HG02610 (cell line): ENCODE measurements around the gene MAD1L1.
A peak's percentile ranks its signal among the peaks of the same experiment; 100 is the strongest.

ENCODE experiments used
- ATAC-seq: cut with Tn5 transposase; IDR thresholded peaks from one replicate; pipeline ENCODE4 v1.9.1; 2021; ENCODE audit warnings: mild to moderate bottlenecking, moderate library complexity; ENCODE audit not compliant: unreplicated experiment

Gene MAD1L1

GRCh38 chr7:2049782-2050510 is 182.8 kb downstream of the MAD1L1 start:
- ATAC-seq, result no peak

- ATAC-seq, result no peak
Measured at GRCh38 chr7:2049111-2049781, 183.5 kb downstream of the MAD1L1 start.

- no peak for ATAC-seq
Measured at GRCh38 chr7:2048531-2048930, 184.2 kb downstream of the MAD1L1 start.

GRCh38 chr7:2048006-2048405 is 184.7 kb downstream of the MAD1L1 start:
- ATAC-seq, result no peak

GRCh38 chr7:2046581-2047565 is 185.9 kb downstream of the MAD1L1 start:
- no peak for ATAC-seq

DNA sequence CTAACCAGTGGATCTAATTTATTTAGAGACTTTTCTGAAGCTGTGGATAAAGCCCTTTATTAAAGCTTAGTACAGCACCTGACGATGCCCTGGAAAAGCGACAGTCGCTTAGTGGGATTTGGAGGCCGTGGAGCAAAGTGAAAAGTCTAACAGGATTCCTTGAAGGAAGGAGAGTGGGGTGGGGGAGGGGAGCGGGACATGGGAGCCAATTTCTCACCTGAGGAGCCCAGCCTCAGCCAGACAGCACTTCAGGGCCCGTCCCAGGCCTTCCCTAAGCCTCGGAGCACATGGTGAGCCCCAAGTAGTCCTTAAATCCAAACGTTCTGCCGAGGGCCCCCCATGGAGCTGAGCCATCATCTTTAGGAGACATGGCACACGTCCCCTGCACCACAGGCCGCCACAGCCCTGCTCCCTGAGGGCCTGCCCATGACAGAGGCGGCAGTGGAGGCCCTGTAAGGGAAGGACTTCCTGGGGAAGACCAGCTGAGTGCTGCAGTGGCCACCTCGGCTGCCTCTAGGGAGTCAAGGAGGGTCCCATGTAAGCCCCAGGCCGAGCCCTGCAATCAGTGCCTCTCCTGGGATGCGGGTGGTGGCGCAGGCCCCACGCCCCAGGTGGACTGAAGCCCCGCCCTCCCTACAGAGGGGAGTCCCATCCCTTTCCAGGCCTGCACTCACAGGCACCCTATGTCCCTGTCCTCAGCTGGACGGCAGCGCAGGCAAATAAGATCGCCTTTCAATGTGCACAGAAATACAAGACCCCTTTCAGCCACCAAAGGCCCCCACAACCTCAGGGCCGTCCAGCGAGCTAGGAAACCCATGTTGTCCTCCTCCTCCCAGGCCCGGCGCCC is 187.0 kb downstream of the MAD1L1 start:
- no peak for ATAC-seq

DNA sequence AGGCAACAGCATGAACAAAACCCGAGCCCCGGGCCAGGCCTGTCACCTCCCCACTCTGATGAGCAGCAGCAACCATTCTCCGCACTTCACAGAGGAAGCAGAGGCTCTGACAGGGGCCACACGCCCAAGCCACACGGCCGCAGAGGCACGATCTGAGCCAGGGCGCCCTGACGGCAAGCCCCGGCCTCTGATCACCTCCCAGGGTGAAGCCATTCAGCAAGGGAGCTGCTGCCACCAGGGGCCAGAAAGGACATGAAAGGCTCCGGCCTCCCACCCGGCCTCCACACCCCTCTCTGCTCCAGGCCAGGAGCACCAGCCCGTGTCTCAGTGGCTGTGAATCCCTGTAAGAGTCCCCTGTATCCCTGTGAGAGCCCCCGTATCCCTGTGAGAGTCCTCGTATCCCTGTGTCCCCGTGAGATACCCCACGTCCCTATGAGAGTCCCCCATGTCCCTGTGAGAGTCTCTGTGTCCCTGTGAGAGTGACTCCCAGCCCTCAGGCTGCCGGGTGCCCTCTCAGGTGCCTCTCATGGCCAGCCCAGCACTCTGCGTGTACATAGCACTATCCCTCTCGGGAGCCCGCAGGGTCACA is 187.8 kb downstream of the MAD1L1 start:
- ATAC-seq, result no peak

- ATAC-seq, result no peak
Measured at GRCh38 chr7:2044311-2044882, 188.3 kb downstream of the MAD1L1 start.

- ATAC-seq, result no peak
Measured at GRCh38 chr7:2043316-2044039, 189.3 kb downstream of the MAD1L1 start.

- ATAC-seq, result no peak
Measured at GRCh38 chr7:2042650-2043049, 190.1 kb downstream of the MAD1L1 start.

GRCh38 chr7:2041496-2042367 is 191.0 kb downstream of the MAD1L1 start:
- ATAC-seq, result no peak

- ATAC-seq, result no peak
Measured at GRCh38 chr7:2040893-2041270, 191.9 kb downstream of the MAD1L1 start.

DNA sequence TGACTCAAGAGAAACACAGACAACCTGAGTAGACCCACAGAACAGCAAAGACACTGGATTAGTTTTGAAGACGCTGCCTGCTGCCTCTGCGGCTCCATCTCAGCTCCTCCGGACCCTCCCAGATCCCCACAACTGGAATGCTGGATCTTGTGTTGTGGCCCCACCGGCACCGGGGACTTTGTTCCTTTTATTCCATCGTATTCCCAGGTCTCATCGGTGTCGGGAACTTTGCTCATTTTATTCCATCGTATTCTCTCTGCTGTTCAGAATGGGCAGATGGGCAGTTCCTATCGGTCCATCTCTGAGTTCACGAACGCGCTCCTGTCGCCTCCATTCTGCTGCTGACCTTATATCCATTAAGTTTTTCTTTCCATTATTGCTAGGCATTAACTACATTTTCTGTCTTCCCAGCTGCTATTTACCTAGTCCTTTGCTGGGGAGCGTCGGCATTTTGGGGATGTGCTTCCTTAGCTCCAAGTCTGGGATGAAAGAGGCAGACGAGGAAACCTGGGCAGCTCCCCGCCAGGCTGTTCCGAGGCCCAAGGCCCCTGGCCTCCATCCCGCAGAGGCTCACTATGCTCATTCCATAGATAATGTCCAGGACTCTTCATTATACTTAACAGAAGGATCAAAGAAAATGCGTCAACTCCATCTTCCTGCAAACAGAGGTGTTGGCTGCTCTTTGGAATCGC is 192.4 kb downstream of the MAD1L1 start:
- no peak for ATAC-seq

DNA sequence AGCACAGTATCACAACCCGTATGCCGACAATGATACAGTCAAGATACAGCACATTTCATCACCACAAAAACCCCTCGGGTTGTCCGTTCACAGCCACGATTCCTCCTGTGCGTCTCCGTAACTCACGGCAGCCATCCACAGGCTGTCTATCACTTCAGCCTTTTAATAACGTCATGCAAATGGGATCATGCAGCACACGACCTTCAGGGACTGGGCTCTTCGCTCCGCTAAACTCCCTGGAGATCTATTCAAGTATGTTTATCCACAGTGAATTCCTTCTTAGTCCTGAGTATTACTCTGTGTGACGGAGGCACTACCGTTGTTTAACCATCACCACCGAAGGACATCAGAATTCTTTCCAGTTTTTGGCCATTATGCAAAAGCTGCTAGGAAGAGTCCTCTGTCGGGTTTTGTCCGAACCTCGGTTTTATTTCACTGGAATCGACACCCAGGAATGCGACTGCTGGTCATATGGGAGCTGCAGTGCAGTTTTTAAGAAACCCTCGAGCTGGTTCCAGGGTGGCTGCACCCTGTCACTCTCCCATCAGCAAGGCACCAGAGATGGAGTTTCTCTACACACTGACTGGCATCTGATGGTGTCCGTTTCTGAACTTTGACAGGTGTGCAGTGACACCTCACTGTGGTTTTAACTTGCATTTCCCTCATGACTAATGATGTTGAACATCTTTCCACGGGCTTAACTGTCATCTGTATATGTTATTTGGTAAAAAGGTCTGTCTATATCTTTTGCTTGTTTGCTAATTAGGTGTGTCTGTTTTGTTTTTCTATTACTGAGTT is 193.6 kb downstream of the MAD1L1 start:
- no peak for ATAC-seq

- peak; percentile 64 for ATAC-seq
Measured at GRCh38 chr7:2037808-2038522, 194.8 kb downstream of the MAD1L1 start.

GRCh38 chr7:2037301-2037807 is 195.4 kb downstream of the MAD1L1 start:
- no peak for ATAC-seq
